Skeletal muscle satellite cell (primary cell): Measurements from ENCODE around the gene SHANK3.
A peak's percentile ranks its signal among the peaks of the same experiment; 100 is the strongest.

Source experiments
- H3K27me3 ChIP-seq: 2 replicates; pipeline ENCODE4 v1.7.0; 2013; ENCODE audit warnings: low read length; ENCODE audit not compliant: control insufficient read depth, insufficient read depth
- H3K36me3 ChIP-seq: 2 replicates; pipeline ENCODE4 v1.7.0; 2013; ENCODE audit warnings: mild to moderate bottlenecking, control low read depth, low read length; ENCODE audit not compliant: insufficient read depth
- H3K4me1 ChIP-seq: 2 replicates; pipeline ENCODE4 v1.7.0; 2013; ENCODE audit warnings: low read length; ENCODE audit not compliant: control insufficient read depth, insufficient read depth
- H3K4me2 ChIP-seq: 2 replicates; pipeline ENCODE4 v1.7.0; 2013; ENCODE audit warnings: mild to moderate bottlenecking, low read length
- H3K4me3 ChIP-seq: 2 replicates; pipeline ENCODE4 v1.7.0; 2013; ENCODE audit warnings: low read length
- H3K9ac ChIP-seq: 2 replicates; pipeline ENCODE4 v1.7.0; 2013; ENCODE audit warnings: mild to moderate bottlenecking, low read depth, low read length, moderate library complexity
- H3K9me3 ChIP-seq: replicated peaks from 2 replicates; pipeline ENCODE4 v1.7.0; 2013; ENCODE audit warnings: mild to moderate bottlenecking, control low read depth, low read length

Gene SHANK3

GRCh38 chr22:50696251-50696798, 23.7 kb downstream of the SHANK3 start:
- Histone ChIP-seq H3K4me2 (peak overlapping the region; percentile 81), H3K27me3 (peaks cover 7% of the 10 kb centered on the region), H3K9ac (no peak overlapping the region), H3K9me3 (no peaks in the 10 kb centered on the region), H3K36me3 (no peaks in the 10 kb centered on the region), H3K4me1 (peaks cover 11% of the 10 kb centered on the region), H3K4me3 (peak overlapping the region; percentile 54)

GRCh38 chr22:50696799-50697561, 24.4 kb downstream of the SHANK3 start:
- Histone ChIP-seq H3K9ac (no peak overlapping the region), H3K27me3 (peaks cover 7% of the 10 kb centered on the region)

DNA sequence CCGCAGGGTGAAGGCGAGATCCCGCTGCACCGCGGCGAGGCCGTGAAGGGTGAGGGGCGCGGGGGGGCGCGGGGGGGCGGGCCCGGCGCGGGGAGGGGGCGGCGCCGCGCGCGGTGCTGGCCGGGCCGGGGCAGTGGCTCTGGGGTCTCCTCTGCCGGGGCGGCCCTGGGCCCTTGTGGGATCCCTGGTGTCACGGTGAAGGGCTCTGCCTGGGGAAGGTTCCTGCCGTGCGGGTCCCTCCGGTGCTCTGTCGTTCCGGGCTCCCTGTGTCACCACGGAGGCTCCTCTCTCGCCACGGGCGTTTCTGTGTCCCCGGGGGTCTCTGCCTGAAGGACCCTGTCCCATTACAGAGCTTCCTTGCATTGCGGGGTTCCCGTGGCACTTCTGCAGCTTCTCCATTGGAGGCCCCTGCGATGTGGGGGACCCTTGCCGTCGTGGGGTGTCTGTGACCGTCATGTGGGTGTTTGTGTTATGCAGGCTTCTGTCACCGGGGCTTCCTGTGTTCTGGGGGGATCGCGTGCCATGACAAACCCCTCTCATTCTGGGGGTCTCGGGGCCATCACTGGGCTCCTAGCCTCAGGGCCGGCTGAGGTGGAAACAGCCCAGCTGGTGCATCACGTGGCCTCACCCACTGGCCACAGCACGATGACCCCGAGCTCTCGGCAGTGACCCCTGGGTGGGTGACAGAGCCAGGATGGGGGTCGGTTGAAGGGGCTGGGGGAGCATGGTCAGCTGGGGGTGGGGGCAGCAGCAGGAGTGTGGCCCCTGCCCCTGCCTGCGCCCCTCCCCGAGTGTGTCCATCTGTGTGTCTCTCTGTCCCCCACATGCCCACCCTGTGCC, 25.3 kb downstream of the SHANK3 start:
- H3K4me1 ChIP-seq: peaks cover 11% of the 10 kb centered on the region
- H3K27me3 ChIP-seq: peaks cover 7% of the 10 kb centered on the region
- H3K9me3 ChIP-seq: no peaks in the 10 kb centered on the region
- peak overlapping the region; percentile 48 for H3K9ac ChIP-seq
- H3K4me3 ChIP-seq: peak overlapping the region; percentile 66
- no peaks in the 10 kb centered on the region for H3K36me3 ChIP-seq
- H3K4me2 ChIP-seq: peak overlapping the region; percentile 91

More at GRCh38 chr22:50696799-50697561, 24.4 kb downstream of the SHANK3 start:
- H3K4me3 ChIP-seq: peak overlapping the region; percentile 66
- no peaks in the 10 kb centered on the region for H3K36me3 ChIP-seq
- H3K4me1 ChIP-seq: peaks cover 11% of the 10 kb centered on the region
- H3K4me2 ChIP-seq: peak overlapping the region; percentile 81
- H3K9me3 ChIP-seq: no peaks in the 10 kb centered on the region

- no peaks in the 10 kb centered on the region for H3K9me3 ChIP-seq
- no peaks in the 10 kb centered on the region for H3K36me3 ChIP-seq
- peaks cover 11% of the 10 kb centered on the region for H3K4me1 ChIP-seq
- H3K4me3 ChIP-seq: no peak overlapping the region
- no peak overlapping the region for H3K9ac ChIP-seq
- H3K27me3 ChIP-seq: peaks cover 7% of the 10 kb centered on the region
- no peak overlapping the region for H3K4me2 ChIP-seq
Measured at GRCh38 chr22:50698546-50698945, 25.9 kb downstream of the SHANK3 start.

GRCh38 chr22:50699001-50699755, 26.6 kb downstream of the SHANK3 start:
- Histone ChIP-seq H3K36me3 (no peaks in the 10 kb centered on the region), H3K27me3 (peaks cover 7% of the 10 kb centered on the region), H3K4me2 (no peak overlapping the region), H3K9ac (no peak overlapping the region), H3K9me3 (no peaks in the 10 kb centered on the region), H3K4me1 (peaks cover 11% of the 10 kb centered on the region), H3K4me3 (no peak overlapping the region)

- Histone ChIP-seq H3K36me3 (no peaks in the 10 kb centered on the region), H3K27me3 (peaks cover 7% of the 10 kb centered on the region), H3K4me3 (no peak overlapping the region), H3K4me2 (no peak overlapping the region), H3K4me1 (peaks cover 11% of the 10 kb centered on the region), H3K9ac (no peak overlapping the region), H3K9me3 (no peaks in the 10 kb centered on the region)
Measured at GRCh38 chr22:50699756-50700386, 27.2 kb downstream of the SHANK3 start.

DNA sequence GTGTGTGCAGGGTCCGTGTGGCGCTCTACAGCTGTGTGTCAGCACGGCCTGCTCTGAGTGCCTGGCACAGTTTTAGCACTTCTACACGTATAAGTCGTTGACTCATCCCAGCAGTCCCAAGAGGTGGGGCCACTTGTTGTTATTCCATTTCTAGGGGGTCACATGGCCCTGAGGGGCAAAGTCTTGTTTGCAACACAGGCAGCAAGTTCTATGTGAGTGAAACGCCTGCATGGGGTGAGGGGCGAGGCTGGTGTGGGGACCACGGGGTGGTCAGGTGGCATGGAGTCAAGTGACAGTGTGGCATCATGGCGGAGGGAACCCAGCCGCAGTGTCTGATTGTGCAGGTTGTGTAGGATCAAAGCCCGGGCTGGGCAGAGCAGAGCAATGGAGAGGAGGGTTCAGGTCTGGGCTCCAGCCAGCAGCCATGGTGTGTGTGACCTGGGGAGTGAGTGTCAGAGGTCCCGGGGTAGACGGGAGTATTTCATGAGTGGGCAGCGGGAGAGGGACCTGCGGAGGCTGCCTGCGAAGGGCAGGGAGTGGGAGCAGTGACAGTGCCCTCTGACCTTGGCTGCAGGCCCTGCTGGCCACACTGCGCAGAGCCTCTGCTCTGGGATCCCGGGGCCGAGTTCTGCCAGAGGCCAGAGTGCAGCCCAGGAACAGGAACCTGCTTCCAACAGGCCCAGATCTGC, 27.9 kb downstream of the SHANK3 start:
- H3K36me3 ChIP-seq: no peaks in the 10 kb centered on the region
- H3K27me3 ChIP-seq: peaks cover 3% of the 10 kb centered on the region
- H3K9me3 ChIP-seq: no peaks in the 10 kb centered on the region
- H3K4me2 ChIP-seq: no peak overlapping the region
- H3K4me1 ChIP-seq: peaks cover 11% of the 10 kb centered on the region
- H3K9ac ChIP-seq: no peak overlapping the region
- H3K4me3 ChIP-seq: no peak overlapping the region

DNA sequence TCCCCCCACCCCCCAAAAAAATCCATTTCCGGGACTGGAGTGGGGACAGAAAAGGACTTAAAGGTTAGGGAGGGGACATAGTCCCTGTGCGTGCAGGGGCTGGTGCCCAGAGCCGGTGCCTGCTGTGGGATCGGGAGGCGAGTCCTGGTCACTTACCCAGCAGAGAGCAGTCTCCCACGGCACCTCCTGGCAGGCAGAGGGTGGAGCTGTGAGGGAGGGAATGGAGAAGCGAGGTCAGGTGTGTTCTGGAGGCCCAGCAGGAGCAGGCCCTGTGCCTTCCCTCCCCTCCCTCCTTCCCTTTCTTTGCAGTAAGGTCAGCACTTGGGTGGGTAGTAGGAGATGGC, 28.4 kb downstream of the SHANK3 start:
- Histone ChIP-seq H3K4me2 (no peak overlapping the region), H3K36me3 (no peaks in the 10 kb centered on the region), H3K9me3 (no peaks in the 10 kb centered on the region), H3K27me3 (no peaks in the 10 kb centered on the region), H3K9ac (no peak overlapping the region), H3K4me3 (no peak overlapping the region), H3K4me1 (peaks cover 11% of the 10 kb centered on the region)

GRCh38 chr22:50701428-50702154, 29.0 kb downstream of the SHANK3 start:
- Histone ChIP-seq H3K9me3 (no peaks in the 10 kb centered on the region), H3K27me3 (no peaks in the 10 kb centered on the region), H3K36me3 (no peaks in the 10 kb centered on the region), H3K9ac (no peak overlapping the region), H3K4me2 (no peak overlapping the region), H3K4me3 (no peak overlapping the region), H3K4me1 (peaks cover 9% of the 10 kb centered on the region)

DNA sequence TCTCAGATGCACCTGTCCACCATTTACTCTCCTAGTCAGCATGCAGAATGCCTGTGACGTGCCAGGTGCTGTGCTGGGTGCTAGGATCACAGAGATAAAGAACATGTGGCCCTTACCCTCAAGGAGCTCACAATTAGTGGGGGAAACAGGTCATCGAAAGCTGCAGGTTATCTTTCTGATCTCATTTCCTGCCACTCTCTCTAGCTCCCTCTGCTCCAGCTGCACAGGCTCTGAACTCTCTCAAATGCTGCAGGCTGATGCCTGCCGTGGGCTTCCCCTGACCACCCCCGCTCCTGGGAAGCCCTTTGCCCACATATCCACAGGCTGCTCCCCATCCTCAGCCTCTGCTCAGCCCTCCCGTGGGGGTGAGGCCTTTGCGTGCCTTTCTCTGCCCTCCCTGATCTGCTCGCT, 29.6 kb downstream of the SHANK3 start:
- H3K36me3 ChIP-seq: no peaks in the 10 kb centered on the region
- no peak overlapping the region for H3K4me3 ChIP-seq
- H3K9ac ChIP-seq: no peak overlapping the region
- no peaks in the 10 kb centered on the region for H3K27me3 ChIP-seq
- H3K4me2 ChIP-seq: no peak overlapping the region
- H3K9me3 ChIP-seq: no peaks in the 10 kb centered on the region
- peaks cover 5% of the 10 kb centered on the region for H3K4me1 ChIP-seq
